Mesenchymal stem cell (in vitro differentiated cells and primary cell): ENCODE measurements around the gene ANGPT4.

Experiments
- DNase-seq: peaks from one replicate; pipeline ENCODE4 v3.0.0-alpha.2; 2013
- H2AFZ ChIP-seq: one replicate; pipeline ENCODE4 v1.6.1; 2013; ENCODE audit warnings: low read depth, mild to moderate bottlenecking, control low read depth, inconsistent platforms, low read length, moderate library complexity
- H2AK5ac ChIP-seq: 2 replicates; pipeline ENCODE4 v1.6.1; 2013; ENCODE audit warnings: low read length, moderate library complexity, mild to moderate bottlenecking, inconsistent platforms; ENCODE audit not compliant: severe bottlenecking
- H2BK120ac ChIP-seq: one replicate; pipeline ENCODE4 v1.6.1; 2013; ENCODE audit warnings: low read depth, mild to moderate bottlenecking, inconsistent platforms, low read length, moderate library complexity
- H2BK12ac ChIP-seq, 2 experiments: one replicate each; pipeline ENCODE4 v1.6.1; 2013; ENCODE audit warnings: inconsistent platforms in 2 of 2, low read length in 2 of 2, mild to moderate bottlenecking in 2 of 2, moderate library complexity in 2 of 2, control low read depth in 1 of 2
- H2BK15ac ChIP-seq: one replicate; pipeline ENCODE4 v1.6.1; 2013; ENCODE audit warnings: mild to moderate bottlenecking, low read depth, inconsistent platforms; ENCODE audit not compliant: poor library complexity, severe bottlenecking
- H2BK5ac ChIP-seq: 2 replicates; pipeline ENCODE4 v1.6.1; 2013; ENCODE audit warnings: low read depth, mild to moderate bottlenecking, low read length, control low read depth, inconsistent platforms; ENCODE audit not compliant: poor library complexity, severe bottlenecking
- H3K14ac ChIP-seq, 2 experiments: one replicate each; pipeline ENCODE4 v1.6.1; 2013; ENCODE audit warnings: inconsistent platforms in 2 of 2, low read length in 2 of 2, control low read depth in 1 of 2, mild to moderate bottlenecking in 1 of 2, moderate library complexity in 1 of 2
- H3K18ac ChIP-seq, 2 experiments: one replicate each; pipeline ENCODE4 v1.6.1; 2013; ENCODE audit warnings: inconsistent platforms in 2 of 2, low read length in 2 of 2, control low read depth in 1 of 2, low read depth in 1 of 2, mild to moderate bottlenecking in 1 of 2
- H3K23ac ChIP-seq, 2 experiments: one replicate each; pipeline ENCODE4 v1.6.1; 2013; ENCODE audit warnings: inconsistent platforms in 2 of 2, low read length in 2 of 2, mild to moderate bottlenecking in 2 of 2, moderate library complexity in 2 of 2, control low read depth in 1 of 2
- H3K27ac ChIP-seq: 2 replicates; pipeline ENCODE4 v1.5.1; 2013; ENCODE audit warnings: mild to moderate bottlenecking, moderate library complexity, low read length, control low read depth, inconsistent platforms; ENCODE audit not compliant: poor library complexity, severe bottlenecking
- H3K27me3 ChIP-seq, 2 experiments: 2 replicates each; pipeline versions ENCODE4 v1.6.1 to v1.7.0; 2013; ENCODE audit warnings: low read length in 2 of 2, mild to moderate bottlenecking in 2 of 2, moderate library complexity in 2 of 2, control low read depth in 1 of 2, inconsistent platforms in 1 of 2; ENCODE audit not compliant: control insufficient read depth in 1 of 2, insufficient read depth in 1 of 2
- H3K36me3 ChIP-seq, 2 experiments: 2 replicates each; pipeline versions ENCODE4 v1.6.1 to v1.7.0; 2013; ENCODE audit warnings: low read length in 2 of 2, control low read depth in 1 of 2, inconsistent platforms in 1 of 2, low read depth in 1 of 2, mild to moderate bottlenecking in 1 of 2; ENCODE audit not compliant: insufficient read depth in 2 of 2, control insufficient read depth in 1 of 2
- H3K4ac ChIP-seq, 2 experiments: one replicate each; pipeline ENCODE4 v1.6.1; 2013; ENCODE audit warnings: inconsistent platforms in 2 of 2, low read length in 2 of 2, mild to moderate bottlenecking in 2 of 2, moderate library complexity in 2 of 2, control low read depth in 1 of 2, low read depth in 1 of 2
- H3K4me1 ChIP-seq: 2 replicates; pipeline ENCODE4 v1.6.1; 2013; ENCODE audit warnings: low read depth, low read length, control low read depth; ENCODE audit not compliant: control insufficient read depth, insufficient read depth
- H3K4me2 ChIP-seq: 2 replicates; pipeline ENCODE4 v1.6.1; 2013; ENCODE audit warnings: low read length, mild to moderate bottlenecking, inconsistent platforms; ENCODE audit not compliant: poor library complexity, severe bottlenecking
- H3K4me3 ChIP-seq, 2 experiments: 2 replicates each; pipeline versions ENCODE4 v1.5.1 to v1.7.0; 2013; ENCODE audit warnings: low read length in 2 of 2, mild to moderate bottlenecking in 2 of 2, control low read depth in 1 of 2, low read depth in 1 of 2; ENCODE audit not compliant: insufficient read depth in 1 of 2
- H3K79me1 ChIP-seq: replicated peaks from 2 replicates; pipeline ENCODE4 v1.6.1; 2013; ENCODE audit warnings: mild to moderate bottlenecking, control low read depth, low read length, inconsistent platforms; ENCODE audit not compliant: poor library complexity, severe bottlenecking
- H3K9ac ChIP-seq: 2 replicates; pipeline ENCODE4 v1.7.0; 2013; ENCODE audit warnings: mild to moderate bottlenecking, low read length, moderate library complexity
- H3K9me3 ChIP-seq: 2 replicates; pipeline ENCODE4 v1.7.0; 2013; ENCODE audit warnings: mild to moderate bottlenecking, low read length; ENCODE audit not compliant: control insufficient read depth
- H4K8ac ChIP-seq: one replicate; pipeline ENCODE4 v1.6.1; 2013; ENCODE audit warnings: inconsistent platforms, mild to moderate bottlenecking, low read length, moderate library complexity
- H4K91ac ChIP-seq: one replicate; pipeline ENCODE4 v1.6.1; 2013; ENCODE audit warnings: mild to moderate bottlenecking, low read length, inconsistent platforms
- WGBS: methylation state at CpG from one replicate; pipeline ENCODE4 v1.1.7; 2013; ENCODE audit warnings: mixed read lengths; 5-methylcytosine and 5-hydroxymethylcytosine counted together

The ANGPT4 gene

GRCh38 chr20:826695-827323 is 89.3 kb downstream of the ANGPT4 start:
- Histone ChIP-seq H2BK15ac (no peak overlapping the region), H3K4me2 (no peak overlapping the region), H3K14ac (no peak overlapping the region)

GRCh38 chr20:825710-826421 is 90.3 kb downstream of the ANGPT4 start:
- Histone ChIP-seq H3K9me3 (peaks cover 4% of the 10 kb centered on the region), H3K4me3 (no peak overlapping the region), H3K79me1 (no peaks in the 10 kb centered on the region), H3K36me3 (no peaks in the 10 kb centered on the region), H3K14ac (no peak overlapping the region), H2BK12ac (no peak overlapping the region), H2BK5ac (no peak overlapping the region), H2BK15ac (no peak overlapping the region), H2BK120ac (no peak overlapping the region), H3K9ac (no peak overlapping the region), H3K4ac (no peak overlapping the region), H4K91ac (no peak overlapping the region), H2AFZ (no peak overlapping the region), H3K27ac (no peak overlapping the region), H3K27me3 (no peaks in the 10 kb centered on the region), H3K4me1 (no peaks in the 10 kb centered on the region), H3K23ac (no peak overlapping the region), H2AK5ac (no peak overlapping the region), H3K18ac (no peak overlapping the region), H3K4me2 (no peak overlapping the region), H4K8ac (no peak overlapping the region)
- 96% methylated on average over 9 of the region's 9 CpGs for WGBS
- no peak for DNase-seq

More at GRCh38 chr20:826695-827323, 89.3 kb downstream of the ANGPT4 start:
- Histone ChIP-seq H3K9ac (no peak overlapping the region), H3K27ac (no peak overlapping the region), H4K8ac (no peak overlapping the region), H2BK12ac (no peak overlapping the region), H3K4ac (no peak overlapping the region), H2BK120ac (no peak overlapping the region), H3K36me3 (no peaks in the 10 kb centered on the region), H3K18ac (no peak overlapping the region), H3K23ac (peak overlapping the region in 1 of 2 experiments; percentile 49), H3K4me1 (no peaks in the 10 kb centered on the region), H2AFZ (no peak overlapping the region), H3K9me3 (peaks cover 4% of the 10 kb centered on the region), H3K27me3 (no peaks in the 10 kb centered on the region), H3K4me3 (no peak overlapping the region), H2AK5ac (no peak overlapping the region), H3K79me1 (no peaks in the 10 kb centered on the region), H4K91ac (no peak overlapping the region), H2BK5ac (no peak overlapping the region)
- WGBS, result 93% methylated on average over 7 of the region's 7 CpGs
- no peak for DNase-seq

GRCh38 chr20:824916-825315 is 91.2 kb downstream of the ANGPT4 start:
- H3K27me3 ChIP-seq, result no peaks in the 10 kb centered on the region
- no peaks in the 10 kb centered on the region for H3K79me1 ChIP-seq
- no peak overlapping the region for H2BK120ac ChIP-seq
- peaks cover 4% of the 10 kb centered on the region for H3K9me3 ChIP-seq
- H3K23ac ChIP-seq, result no peak overlapping the region
- no peak overlapping the region for H3K4me3 ChIP-seq
- no peak overlapping the region for H3K4ac ChIP-seq
- no peak for DNase-seq
- WGBS, result 72% methylated on average over 4 of the region's 4 CpGs
- H2AFZ ChIP-seq, result no peak overlapping the region
- H2BK5ac ChIP-seq, result no peak overlapping the region
- no peak overlapping the region for H3K18ac ChIP-seq
- no peak overlapping the region for H3K14ac ChIP-seq
- H2AK5ac ChIP-seq, result no peak overlapping the region
- no peaks in the 10 kb centered on the region for H3K4me1 ChIP-seq
- H3K36me3 ChIP-seq, result no peaks in the 10 kb centered on the region
- H4K91ac ChIP-seq, result no peak overlapping the region
- no peak overlapping the region for H2BK15ac ChIP-seq
- no peak overlapping the region for H4K8ac ChIP-seq
- no peak overlapping the region for H3K9ac ChIP-seq
- H3K27ac ChIP-seq, result no peak overlapping the region
- no peak overlapping the region for H3K4me2 ChIP-seq
- no peak overlapping the region for H2BK12ac ChIP-seq

- Histone ChIP-seq H4K91ac (no peak overlapping the region), H3K36me3 (no peaks in the 10 kb centered on the region), H3K27ac (no peak overlapping the region), H3K9me3 (peaks cover 4% of the 10 kb centered on the region), H3K9ac (no peak overlapping the region), H3K4me3 (no peak overlapping the region), H2BK15ac (no peak overlapping the region), H3K79me1 (no peaks in the 10 kb centered on the region), H3K27me3 (no peaks in the 10 kb centered on the region), H3K4ac (no peak overlapping the region), H3K4me2 (no peak overlapping the region), H3K14ac (no peak overlapping the region), H3K4me1 (no peaks in the 10 kb centered on the region), H2BK12ac (no peak overlapping the region), H2BK5ac (no peak overlapping the region), H2AK5ac (no peak overlapping the region), H3K23ac (no peak overlapping the region), H3K18ac (no peak overlapping the region), H2AFZ (no peak overlapping the region), H4K8ac (no peak overlapping the region), H2BK120ac (no peak overlapping the region)
- WGBS, result 100% methylated on average over 1 of the region's 4 CpGs
- no peak for DNase-seq
These were observed 91.6 kb downstream of the ANGPT4 start for GRCh38 chr20:824490-824889.
